Left renal pelvis (tissue), 4 donors: ENCODE measurements around the gene MRPL20. TPM values are rescaled to one million over a fixed set of nuclear protein-coding genes. Genes with fewer than 3 reads are reported as not detected.

Experiments
- polyA plus RNA-seq, 4 donors: library from polyadenylated mRNA; unstranded; fragments of 120-200 nt; gene quantifications; one replicate each; pipeline ENCODE4 v1.2.1, GENCODE V29; 2013; ENCODE audit not compliant: insufficient read length in 4 of 4

MRPL20 gene
- polyA plus RNA-seq, 4 donors = 89.3 to 155 (median 113) TPM

Other genes starting within 250 kb of the MRPL20 start
- under 1 TPM in 3 of 4 donors, not detected in 1; 0.43 to 0.86 (median 0.79) TPM for gene TTLL10, start 233.4 kb downstream of the MRPL20 start, polyA plus RNA-seq
- under 1 TPM; 0.26 to 0.72 (median 0.51) TPM for gene TNFRSF18, start 200.7 kb downstream of the MRPL20 start, polyA plus RNA-seq
- gene TNFRSF4, start 193.1 kb downstream of the MRPL20 start, polyA plus RNA-seq = 1 to 10 TPM; 1.5 to 2.7 (median 1.8) TPM
- 100 to 1,000 TPM; 120 to 139 (median 128) TPM for gene SDF4, start 175.3 kb downstream of the MRPL20 start, polyA plus RNA-seq
- 10 to 100 TPM; 15.8 to 22.2 (median 20.6) TPM for gene B3GALT6, start 175.1 kb downstream of the MRPL20 start, polyA plus RNA-seq
- gene C1QTNF12, start 160.6 kb downstream of the MRPL20 start, polyA plus RNA-seq = 10 to 100 TPM in 1 of 4 donors, 1 to 10 TPM in 3; 4.1 to 17.4 (median 8.5) TPM
- gene UBE2J2, start 133.4 kb downstream of the MRPL20 start, polyA plus RNA-seq = 10 to 100 TPM; 43.8 to 68.3 (median 49.3) TPM
- 1 to 10 TPM; 2.3 to 9.0 (median 6.5) TPM for gene SCNN1D, start 126.9 kb downstream of the MRPL20 start, polyA plus RNA-seq
- gene ACAP3, start 99.4 kb downstream of the MRPL20 start, polyA plus RNA-seq = 10 to 100 TPM; 18.3 to 44.1 (median 34.0) TPM
- 10 to 100 TPM in 1 of 4 donors, 1 to 10 TPM in 3; 5.5 to 12.2 (median 6.0) TPM for gene PUSL1, start 98.7 kb downstream of the MRPL20 start, polyA plus RNA-seq
- 100 to 1,000 TPM in 3 of 4 donors, 10 to 100 TPM in 1; 93.1 to 177 (median 108) TPM for gene INTS11, start 82.6 kb downstream of the MRPL20 start, polyA plus RNA-seq
- gene CPTP, start 82.5 kb downstream of the MRPL20 start, polyA plus RNA-seq = 10 to 100 TPM; 10.3 to 19.5 (median 13.2) TPM
- under 1 TPM; 0.24 to 0.45 (median 0.37) TPM for gene TAS1R3, start 76.0 kb downstream of the MRPL20 start, polyA plus RNA-seq
- gene DVL1, start 57.9 kb downstream of the MRPL20 start, polyA plus RNA-seq = 10 to 100 TPM; 25.8 to 45.4 (median 26.1) TPM
- 100 to 1,000 TPM; 133 to 208 (median 158) TPM for gene MXRA8, start 48.7 kb downstream of the MRPL20 start, polyA plus RNA-seq
- 10 to 100 TPM; 44.3 to 95.3 (median 56.8) TPM for gene AURKAIP1, start 32.1 kb downstream of the MRPL20 start, polyA plus RNA-seq
- gene CCNL2, start 8.0 kb downstream of the MRPL20 start, polyA plus RNA-seq = 100 to 1,000 TPM; 205 to 377 (median 227) TPM
- 10 to 100 TPM in 1 of 4 donors, 1 to 10 TPM in 3; 1.6 to 23.4 (median 9.1) TPM for gene ANKRD65, start 14.0 kb upstream of the MRPL20 start, polyA plus RNA-seq
- 10 to 100 TPM; 20.7 to 79.4 (median 48.5) TPM for gene VWA1, start 28.4 kb upstream of the MRPL20 start, polyA plus RNA-seq
- 1 to 10 TPM in 3 of 4 donors, under 1 TPM in 1; 0.41 to 4.7 (median 1.9) TPM for gene ATAD3C, start 42.4 kb upstream of the MRPL20 start, polyA plus RNA-seq
- 10 to 100 TPM in 3 of 4 donors, 1 to 10 TPM in 1; 8.4 to 28.1 (median 14.2) TPM for gene ATAD3B, start 64.5 kb upstream of the MRPL20 start, polyA plus RNA-seq
- 10 to 100 TPM; 14.4 to 30.0 (median 19.2) TPM for gene ATAD3A, start 104.9 kb upstream of the MRPL20 start, polyA plus RNA-seq
- 1 to 10 TPM; 3.4 to 9.7 (median 6.3) TPM for gene TMEM240, start 133.3 kb upstream of the MRPL20 start, polyA plus RNA-seq
- 10 to 100 TPM; 77.9 to 93.4 (median 87.3) TPM for gene SSU72, start 167.6 kb upstream of the MRPL20 start, polyA plus RNA-seq
- 1 to 10 TPM; 2.5 to 3.9 (median 3.4) TPM for gene FNDC10, start 192.8 kb upstream of the MRPL20 start, polyA plus RNA-seq
- gene MIB2, start 208.2 kb upstream of the MRPL20 start, polyA plus RNA-seq = 10 to 100 TPM; 26.1 to 84.8 (median 39.5) TPM
- 10 to 100 TPM; 16.5 to 52.1 (median 24.5) TPM for gene MMP23B, start 224.9 kb upstream of the MRPL20 start, polyA plus RNA-seq